HG02759 (cell line): ENCODE measurements around the gene CHID1.

Experiments
- ATAC-seq: cut with Tn5 transposase; IDR thresholded peaks from one replicate; pipeline ENCODE4 v1.9.1; 2021; ENCODE audit warnings: mild to moderate bottlenecking, moderate library complexity; ENCODE audit not compliant: unreplicated experiment

The CHID1 gene

DNA sequence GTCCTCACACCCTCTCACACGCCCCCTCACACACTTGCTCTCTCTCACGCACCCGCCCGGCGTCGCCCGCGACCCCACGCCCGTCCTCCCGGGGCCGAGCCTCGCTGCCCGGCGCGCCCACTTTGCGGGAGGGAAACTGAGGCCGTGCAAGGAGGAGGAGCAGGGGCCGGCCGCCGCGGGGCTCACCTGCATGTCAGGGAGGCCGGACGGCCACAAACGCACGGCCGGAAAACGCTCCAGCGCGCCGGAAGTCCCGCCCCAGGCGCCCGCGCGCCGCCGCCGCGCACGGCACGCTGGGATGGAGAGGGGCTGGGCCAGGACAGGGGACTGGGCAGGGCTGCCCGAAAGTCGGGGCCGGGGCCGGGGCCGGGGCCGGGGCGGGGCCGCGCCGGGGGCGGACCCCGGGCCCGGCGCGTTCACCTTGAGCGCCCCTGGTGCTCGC is at the start of gene CHID1:
TSS of gene CHID1 (minus strand) at position 222 of the 442 bp plus-strand sequence. CDS start 5,994 bp downstream, outside the sequence.
- ATAC-seq = peak; percentile 93

DNA sequence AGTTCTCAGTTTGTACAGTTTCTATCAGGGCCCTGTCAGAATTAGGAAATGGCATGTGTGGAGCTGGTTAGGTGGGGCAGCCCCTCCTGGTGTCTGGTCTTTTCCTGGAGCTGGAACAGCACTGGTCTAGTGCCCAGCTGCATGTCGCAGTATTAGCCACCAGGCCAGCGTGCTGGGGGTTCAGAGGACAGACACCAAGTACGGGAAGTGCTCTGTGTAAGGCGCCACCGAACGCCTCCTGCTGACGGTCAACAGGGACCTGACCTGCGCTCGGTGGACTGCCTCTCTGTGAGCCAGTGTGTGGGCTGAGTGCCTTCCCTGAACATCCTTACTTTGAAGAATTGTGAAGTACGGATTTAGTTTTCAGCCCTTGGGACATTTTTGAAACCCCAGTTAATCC is 49.0 kb upstream of the CHID1 start:
- ATAC-seq = no peak

DNA sequence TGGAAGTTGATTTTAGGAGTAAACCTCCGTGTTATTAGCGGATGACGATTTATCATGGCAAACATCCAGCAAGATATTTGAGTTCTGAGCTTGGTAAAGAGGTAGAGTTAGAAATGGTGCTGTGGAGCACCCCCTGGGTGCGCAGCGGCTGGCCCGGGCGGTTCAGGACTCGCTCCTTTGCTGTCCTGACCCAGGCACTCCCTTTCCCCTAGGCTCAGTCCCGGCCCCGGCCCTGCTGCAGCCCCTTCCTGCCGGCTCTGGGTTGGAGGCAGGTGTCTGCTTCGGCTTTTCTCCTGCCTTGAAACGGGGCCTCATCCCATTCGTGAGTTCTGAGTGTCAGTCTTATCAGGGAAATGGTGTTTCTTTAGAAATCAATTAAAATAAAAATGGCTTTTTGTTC is 48.4 kb upstream of the CHID1 start:
- ATAC-seq = no peak

DNA sequence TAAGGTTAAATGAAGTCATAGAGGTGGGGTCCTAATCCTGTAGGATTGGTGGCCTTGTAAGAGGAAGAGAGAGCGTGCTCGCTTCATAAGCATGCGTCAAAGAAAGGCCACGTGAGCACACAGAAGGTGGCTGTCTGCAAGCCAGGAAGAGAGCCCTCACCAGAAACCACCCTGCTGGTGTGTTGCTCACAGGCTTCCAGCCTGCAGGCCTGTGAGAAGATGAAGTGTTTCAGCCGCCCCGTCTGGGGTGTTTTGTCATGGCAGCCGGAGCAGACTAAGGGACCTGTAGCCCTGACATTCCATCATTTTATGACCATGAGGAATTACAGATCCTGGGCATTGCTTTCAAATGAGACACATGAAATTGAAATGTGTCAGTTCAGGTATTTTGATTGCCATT is 47.5 kb upstream of the CHID1 start:
- ATAC-seq = no peak

DNA sequence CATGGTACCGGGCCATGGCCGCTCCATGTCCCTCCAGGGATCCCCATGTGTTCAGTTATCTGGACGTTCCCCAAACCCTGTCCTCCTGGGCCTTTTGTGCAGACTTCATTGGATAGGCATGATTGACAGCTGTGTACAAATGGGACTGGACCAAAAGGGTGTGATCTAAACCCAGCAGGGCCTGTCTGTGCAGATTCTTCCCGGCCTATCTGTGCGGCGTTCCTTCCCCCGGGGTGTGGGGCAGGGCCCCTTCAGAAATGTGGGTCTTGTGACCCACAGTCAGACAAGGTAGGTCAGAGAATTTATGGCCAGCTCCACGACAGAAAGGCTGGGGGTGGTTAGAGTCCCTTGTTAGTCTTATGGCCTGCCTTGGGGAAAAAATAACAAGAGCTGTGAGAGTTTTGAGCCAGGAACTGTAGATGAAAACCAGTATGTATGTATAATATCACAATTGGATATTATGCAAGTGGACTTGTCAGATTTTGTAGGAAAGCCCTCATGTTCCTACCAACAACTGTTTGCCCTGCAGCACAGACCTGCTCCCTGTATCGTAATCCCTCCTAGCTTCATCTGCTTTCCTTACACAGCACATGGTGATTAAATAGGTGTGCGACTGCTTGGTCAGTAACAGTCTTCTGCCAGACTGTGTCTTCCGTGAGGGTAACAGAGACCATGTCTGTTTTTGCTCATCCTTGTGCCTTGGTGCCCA is 46.8 kb upstream of the CHID1 start:
- ATAC-seq = no peak

DNA sequence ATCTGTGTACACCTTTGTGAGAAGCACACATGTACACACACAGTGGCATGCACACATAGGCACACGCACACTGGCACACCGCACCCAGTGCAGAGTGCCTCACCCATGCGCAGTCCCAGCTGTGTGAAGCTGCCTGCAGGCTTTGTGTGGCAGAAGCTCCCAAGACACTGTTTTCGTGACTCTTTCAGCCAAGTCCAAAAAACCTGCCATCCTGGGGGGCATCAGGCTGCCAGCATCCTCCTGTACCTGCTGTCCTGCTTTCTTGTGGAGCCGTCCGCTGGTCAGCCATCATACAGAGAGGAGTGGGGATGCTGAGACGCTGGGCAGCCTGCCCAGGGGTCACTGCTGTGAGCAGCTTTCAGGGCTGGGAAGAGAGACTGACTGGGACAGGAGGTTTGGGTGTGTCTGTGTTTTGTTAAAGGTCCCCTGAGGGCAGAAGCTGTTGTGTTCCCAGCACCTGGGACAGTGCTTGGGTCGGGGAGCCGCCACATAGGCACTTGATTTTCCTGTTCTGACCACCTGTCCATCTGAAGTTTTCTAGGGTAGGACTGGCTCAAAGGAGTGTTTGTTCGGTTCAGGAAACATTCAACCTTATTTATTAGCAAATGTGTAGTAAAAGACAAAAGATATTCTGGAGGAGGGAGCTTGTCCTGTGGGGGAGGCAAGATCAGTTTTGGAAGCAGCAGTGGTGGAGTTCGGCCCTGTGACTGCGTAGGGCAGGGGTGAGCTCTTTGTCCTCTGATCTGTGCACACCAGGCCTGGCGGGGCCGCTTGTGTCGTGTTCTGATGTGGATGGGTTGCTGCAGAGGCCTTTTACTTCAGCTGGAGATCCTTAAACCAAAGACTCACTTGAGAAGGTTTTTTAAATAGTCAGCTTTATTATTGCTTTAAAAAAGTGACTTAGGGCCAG is 44.8 kb upstream of the CHID1 start:
- ATAC-seq = no peak

DNA sequence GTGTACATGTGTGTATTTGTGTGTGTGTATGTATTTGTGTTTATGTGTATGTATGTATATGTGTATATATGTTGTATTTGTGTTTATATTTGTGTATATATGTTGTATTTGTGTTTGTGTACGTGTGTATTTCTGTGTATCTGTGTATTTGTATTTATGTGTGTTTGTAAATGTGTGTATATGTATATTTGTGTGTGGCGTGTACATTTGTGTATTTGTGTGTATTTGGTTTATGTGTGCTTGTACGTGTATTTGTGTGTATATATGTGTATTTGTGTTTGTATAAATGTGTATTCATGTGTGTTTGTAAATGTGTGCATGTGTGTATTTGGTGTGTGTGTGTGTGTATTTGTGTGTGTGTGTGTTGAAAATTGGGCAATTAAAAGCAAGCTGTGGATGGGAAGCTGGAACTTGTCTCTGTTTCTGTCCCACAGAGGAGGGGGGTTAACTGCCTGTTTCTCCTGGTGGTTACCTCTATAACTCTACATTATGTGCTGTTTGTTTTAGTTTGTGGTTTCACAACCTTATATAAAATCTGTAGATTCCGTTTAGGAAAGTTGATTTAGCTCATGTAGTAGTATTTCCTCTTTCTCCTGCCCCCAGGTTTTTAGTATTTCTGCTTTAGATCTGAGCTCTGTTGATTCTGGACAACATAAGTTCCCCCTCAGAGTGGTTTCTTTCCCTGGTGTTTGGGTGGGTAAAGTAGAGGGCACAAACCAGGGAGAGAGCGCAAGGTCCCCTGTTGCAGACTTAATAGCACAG is 44.0 kb upstream of the CHID1 start:
- no peak for ATAC-seq

DNA sequence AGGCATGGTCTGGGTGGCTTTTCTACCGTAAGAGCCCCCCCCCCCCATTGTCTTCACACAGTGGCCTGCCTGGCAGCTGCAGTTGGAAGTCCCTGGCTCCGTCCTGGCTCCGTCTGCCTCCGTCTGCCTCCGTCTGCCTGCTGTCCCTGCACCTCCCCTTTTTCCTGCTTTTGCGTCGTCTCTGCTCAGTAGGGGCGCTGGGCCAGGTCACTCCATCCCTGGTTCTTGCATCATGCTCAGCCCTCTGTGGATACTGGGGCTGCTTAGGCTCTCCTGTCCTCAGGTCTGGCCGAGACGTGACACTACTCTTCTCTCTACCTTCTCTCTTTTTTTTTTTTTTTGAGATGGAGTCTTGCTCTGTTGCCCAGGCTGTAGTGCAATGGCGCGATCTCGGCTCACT is 42.9 kb upstream of the CHID1 start:
- no peak for ATAC-seq

DNA sequence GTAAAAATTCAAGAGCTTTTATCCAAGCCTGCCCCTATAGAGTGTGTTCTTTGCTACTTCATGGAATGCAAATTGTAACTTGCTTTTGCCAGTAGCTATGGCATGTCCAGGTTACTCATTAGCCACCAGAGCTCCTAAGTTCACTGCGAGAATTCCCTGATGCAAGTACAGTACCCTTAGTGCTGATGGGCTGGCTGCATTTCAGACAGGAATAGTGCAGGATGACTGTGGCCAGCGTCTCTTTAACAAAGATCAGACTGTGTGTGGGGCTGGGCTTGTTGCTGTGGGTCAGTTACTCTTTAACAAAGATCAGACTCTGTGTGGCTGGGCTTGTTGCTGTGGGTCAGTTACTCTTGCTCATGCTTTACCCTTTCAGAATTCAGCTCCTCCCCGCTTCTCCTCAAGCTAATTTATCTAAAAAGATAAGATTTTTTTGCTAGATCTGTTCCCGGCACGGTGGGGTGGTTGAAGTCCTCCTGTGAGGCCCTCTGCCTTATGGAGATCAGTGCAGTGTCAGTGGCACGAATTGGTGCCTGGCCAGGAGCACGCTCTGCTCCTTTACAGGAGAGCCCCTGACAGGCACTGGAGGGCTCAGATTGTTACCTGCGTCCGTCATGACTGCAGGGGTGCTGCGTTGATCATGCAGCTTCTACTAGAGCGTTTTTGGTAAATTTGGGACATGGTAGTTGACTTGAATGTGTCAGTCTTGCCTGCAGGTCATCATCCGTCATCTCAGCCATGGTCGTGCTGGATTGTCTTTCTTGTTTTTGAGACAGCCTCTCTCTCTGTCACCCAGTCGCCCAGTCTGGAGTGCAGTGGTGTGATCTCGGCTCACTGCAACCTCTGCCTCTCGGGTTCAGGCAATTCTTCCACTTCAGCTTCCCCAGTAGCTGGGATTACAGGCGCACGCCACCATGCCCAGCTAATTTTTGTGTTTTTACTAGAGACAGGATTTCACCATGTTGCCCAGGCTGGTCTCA is 42.1 kb upstream of the CHID1 start:
- no peak for ATAC-seq

DNA sequence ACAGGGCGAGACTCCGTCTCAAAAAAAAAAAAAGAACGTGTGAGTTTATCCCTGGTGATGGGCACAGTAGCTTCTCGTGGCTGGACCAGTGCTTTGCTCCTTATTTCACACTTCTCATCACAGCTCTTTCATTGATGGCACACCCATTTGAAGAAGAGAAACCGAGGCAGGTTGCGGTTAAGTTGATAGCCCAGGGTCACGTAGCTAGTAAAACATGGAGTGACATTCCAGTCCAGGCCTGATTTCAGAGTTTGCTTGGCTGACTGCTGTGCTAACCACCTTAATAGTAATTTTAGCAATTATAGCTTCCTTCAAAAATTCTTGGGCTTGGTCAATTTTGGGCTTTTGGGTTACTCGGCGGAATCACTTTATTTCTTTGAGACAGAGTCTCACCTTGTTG is 40.9 kb upstream of the CHID1 start:
- ATAC-seq = no peak

DNA sequence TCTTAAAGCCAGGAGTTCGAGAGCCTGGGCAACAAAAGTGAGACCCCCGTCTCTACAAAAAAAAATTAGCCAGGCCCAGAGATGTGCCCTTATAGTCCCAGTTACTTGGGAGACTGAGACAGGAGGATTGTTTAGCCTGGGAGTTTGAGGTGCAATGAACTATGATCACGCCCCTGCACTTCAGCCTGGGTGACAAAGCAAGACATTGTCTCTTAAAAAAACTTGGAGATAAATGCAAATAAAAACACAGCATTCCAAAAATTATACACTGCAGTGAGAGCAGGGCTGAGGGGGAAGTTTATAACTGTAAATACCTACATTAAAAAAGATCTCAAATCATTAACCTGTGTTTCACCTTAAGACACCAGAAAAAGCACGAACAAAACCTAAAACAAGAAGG is 37.1 kb upstream of the CHID1 start:
- no peak for ATAC-seq

DNA sequence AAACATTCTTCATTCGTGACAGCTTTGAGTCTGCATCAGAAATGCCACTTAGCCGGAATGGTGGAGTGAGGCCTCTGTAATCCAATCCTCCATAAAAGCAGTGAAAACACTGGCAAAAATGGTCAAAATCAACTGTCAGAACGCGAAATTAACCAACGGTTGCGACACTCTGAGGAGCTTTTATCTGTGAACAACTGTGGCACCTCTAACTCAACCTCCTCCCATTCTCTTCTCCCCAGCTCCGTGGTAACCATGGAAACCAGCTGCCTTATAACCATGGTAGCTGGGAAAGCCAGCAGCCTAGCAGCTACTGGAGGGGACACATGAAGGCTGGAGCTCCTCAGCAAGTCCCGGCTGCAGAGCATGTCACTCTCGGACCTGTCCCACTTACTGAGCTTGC is 35.4 kb upstream of the CHID1 start:
- no peak for ATAC-seq

DNA sequence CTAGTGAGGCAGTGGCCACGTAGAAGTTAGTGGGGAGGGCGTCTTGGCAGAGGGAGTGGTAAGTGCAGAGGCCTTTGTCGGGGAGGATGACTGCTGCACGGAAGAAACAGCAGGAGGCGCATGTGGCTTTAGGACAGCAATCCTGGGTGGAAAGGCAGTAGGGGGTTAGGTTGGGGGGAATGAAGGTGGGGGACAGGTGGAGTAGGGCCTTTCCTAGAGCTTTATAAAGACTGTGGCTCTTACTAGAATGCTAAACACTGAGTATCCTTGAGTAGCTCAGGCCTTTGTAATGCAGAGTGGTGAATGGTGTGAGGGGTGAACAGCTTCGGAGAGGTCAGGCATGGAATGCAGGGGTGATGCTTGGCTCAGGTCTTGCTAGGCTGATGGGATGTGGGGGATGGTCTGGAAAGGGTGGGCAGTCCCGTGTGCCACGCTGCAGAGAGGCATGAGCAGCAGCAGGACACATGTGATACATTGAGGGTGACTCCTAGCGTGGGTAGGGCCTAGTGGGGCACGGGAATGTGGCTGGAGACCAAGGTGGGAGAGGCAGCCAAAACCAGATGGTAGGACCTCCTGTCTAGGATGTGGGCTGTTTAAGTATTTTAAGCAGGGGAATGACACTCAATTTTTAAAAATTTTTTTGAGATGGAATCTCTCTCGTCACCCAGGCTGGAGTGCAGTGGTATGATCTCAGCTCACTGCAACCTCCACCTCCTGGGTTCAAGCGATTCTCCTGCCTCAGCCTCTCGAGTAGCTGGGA is 34.3 kb upstream of the CHID1 start:
- ATAC-seq = no peak

DNA sequence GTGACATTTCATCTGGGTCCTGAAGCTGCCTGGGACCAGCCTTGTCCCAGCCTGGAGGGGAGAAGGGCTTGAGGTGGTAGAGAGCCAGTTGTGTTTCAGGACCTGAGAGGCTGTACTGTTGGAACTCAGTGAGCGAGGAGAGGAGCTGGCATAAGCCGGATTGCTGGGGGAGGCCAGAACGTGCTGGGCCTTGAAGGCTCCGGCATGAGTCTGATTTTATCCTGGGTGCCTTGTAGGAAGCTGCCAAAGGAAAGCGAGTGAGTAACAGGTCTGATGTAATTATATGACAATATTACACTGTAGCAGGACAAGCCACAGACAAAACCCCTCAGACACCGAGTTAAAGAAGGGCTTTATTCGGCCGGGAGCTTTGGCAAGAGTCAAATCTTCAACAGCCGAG is 32.2 kb upstream of the CHID1 start:
- no peak for ATAC-seq

DNA sequence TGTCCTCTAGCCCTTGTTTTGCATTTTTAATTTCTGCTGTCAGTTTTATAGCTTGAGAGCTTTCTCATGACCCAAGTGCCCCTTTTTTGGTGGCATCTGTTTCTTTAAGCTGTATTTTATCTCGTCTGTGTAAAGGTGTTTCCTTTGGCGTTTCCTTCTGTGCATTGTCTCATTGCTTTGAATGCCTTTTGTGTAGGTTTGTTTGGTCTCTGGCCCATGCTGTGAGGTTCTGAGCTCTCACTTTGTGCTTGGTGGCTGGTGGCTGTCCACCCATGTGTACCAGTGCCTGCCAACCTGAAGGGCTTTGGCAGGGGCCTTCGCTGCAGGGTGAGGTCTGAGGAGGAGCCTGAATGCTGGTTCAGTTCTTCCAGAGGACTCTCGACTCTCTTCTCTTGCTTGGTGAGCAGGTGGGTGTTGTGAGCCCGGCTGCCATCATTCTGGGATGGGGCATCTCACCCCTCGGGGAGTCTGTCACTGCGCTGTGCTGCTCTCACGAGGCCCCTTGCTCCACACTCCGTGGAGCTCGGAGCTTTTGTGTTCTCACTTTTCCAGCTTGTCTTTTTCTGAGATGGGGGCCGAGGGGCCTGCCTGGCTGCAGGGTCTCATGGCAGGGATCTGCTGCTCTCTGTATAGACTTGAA is 30.0 kb upstream of the CHID1 start:
- ATAC-seq = no peak

DNA sequence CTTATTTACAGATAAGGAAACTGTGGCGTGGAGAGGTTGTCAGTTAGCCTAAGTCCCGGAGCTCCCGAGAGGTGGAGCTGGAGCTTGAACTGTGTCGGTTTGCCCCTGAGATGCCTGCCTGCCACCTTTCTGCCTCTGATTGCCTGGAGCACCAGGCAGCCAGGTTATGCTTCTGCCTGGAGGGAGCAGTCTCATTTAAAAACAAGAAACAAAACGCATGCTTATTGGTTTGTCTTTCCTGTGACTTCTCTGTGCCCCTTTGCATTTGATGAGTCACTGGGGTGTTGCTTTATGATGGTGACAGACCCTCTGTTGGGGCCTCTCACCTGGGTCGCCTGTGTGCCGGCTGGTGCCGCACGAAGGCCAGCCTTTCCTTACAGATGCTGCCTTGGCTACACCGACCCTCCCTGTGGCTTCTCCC is 27.2 kb upstream of the CHID1 start:
- ATAC-seq = no peak

DNA sequence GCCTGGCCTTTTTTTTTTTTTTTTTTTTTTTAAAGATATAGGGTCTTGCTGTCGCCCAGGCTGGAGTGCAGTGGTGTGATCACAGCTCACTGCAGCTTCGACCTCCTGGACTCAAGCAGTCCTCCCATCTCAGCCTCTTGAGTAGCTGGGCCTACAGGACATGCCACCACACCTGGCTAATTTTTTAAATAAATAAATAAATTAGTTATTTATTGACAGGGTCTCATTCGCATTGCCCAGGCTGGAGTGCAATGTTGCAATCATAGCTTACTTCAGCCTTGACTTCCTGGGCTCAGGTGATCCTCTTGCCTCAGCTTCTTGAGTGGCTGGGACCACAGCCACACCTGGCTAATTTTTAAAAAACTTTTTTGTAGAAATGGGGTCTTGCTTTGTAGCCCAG is 25.6 kb upstream of the CHID1 start:
- no peak for ATAC-seq

DNA sequence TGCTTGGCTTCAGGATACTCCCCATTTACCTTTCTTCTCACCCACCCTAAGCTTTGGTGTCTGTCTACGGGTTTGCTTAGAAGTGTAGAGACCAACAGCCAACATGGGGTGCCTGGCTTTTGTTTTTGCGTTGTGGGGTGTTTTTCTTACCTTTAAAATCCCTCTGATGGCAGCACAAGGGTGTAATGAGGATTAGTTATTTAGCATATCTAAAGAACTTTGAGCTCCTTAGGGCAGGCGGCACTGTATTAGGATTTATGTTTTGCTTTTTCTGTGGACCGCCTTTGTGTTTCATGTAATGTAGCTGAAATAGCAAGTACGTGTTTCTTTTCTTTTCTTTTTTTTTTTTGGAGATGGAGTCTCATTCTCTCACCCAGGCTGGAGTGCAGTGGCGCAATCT is 23.9 kb upstream of the CHID1 start:
- ATAC-seq = no peak

DNA sequence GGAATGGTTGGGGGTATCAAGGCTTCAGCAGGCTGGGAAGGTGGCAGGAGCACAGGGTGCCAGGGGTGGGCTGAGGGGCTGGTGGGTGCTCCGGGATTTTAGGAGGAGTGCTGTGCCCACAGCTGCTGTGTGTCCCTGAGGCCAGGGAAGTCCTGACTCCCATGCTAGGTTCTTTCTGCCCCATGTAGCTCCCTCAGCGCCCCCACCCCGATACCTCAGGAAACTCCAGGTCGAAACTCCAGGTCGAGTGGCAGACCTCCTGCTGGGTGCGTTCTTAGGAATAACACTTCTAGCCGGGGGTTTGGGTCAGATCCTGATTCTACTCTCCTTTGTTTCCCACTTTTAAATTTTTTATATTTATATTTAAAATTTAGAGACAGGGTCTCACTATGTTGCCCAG is 23.3 kb upstream of the CHID1 start:
- no peak for ATAC-seq
